Trophoblast cell (in vitro differentiated cells and primary cell): ENCODE results near the gene TMEM86B.

ENCODE experiments used
- DNase-seq, 2 donors: peaks; one replicate each; pipeline ENCODE4 v3.0.0-alpha.2; 2016
- H2AFZ ChIP-seq: 2 replicates; pipeline ENCODE4 v1.6.1; 2013; ENCODE audit warnings: low read length, moderate library complexity, mild to moderate bottlenecking; ENCODE audit not compliant: insufficient read depth, poor library complexity
- H2AK5ac ChIP-seq: 2 replicates; pipeline ENCODE4 v1.6.1; 2013; ENCODE audit warnings: mild to moderate bottlenecking, low read length
- H2BK120ac ChIP-seq: 2 replicates; pipeline ENCODE4 v1.6.1; 2013; ENCODE audit warnings: low read length, mild to moderate bottlenecking, moderate library complexity; ENCODE audit not compliant: insufficient read depth, poor library complexity
- H2BK12ac ChIP-seq: 2 replicates; pipeline ENCODE4 v1.6.1; 2013; ENCODE audit warnings: mild to moderate bottlenecking, low read length, moderate library complexity
- H2BK5ac ChIP-seq: 2 replicates; pipeline ENCODE4 v1.6.1; 2013; ENCODE audit warnings: low read length, low read depth, moderate library complexity, mild to moderate bottlenecking; ENCODE audit not compliant: poor library complexity
- H3K14ac ChIP-seq: 2 replicates; pipeline ENCODE4 v1.6.1; 2013; ENCODE audit warnings: mild to moderate bottlenecking, low read length
- H3K18ac ChIP-seq: 2 replicates; pipeline ENCODE4 v1.6.1; 2013; ENCODE audit warnings: mild to moderate bottlenecking, low read length
- H3K23ac ChIP-seq: 2 replicates; pipeline ENCODE4 v1.6.1; 2013; ENCODE audit warnings: low read length
- H3K27ac ChIP-seq: 2 replicates; pipeline ENCODE4 v1.5.1; 2013; ENCODE audit warnings: low read depth, mild to moderate bottlenecking, inconsistent platforms, low read length, moderate library complexity
- H3K27me3 ChIP-seq: 2 replicates; pipeline ENCODE4 v1.6.1; 2013; ENCODE audit warnings: inconsistent platforms, mild to moderate bottlenecking, low read length, moderate library complexity; ENCODE audit not compliant: insufficient read depth
- H3K36me3 ChIP-seq, 2 experiments: 1 replicate in 1 of 2; 2 replicates in 1 of 2; pipeline ENCODE4 v1.6.1; 2013; ENCODE audit warnings: low read length in 2 of 2, mild to moderate bottlenecking in 2 of 2, moderate library complexity in 1 of 2; ENCODE audit not compliant: insufficient read depth in 2 of 2, control insufficient read depth in 1 of 2
- H3K4ac ChIP-seq: 2 replicates; pipeline ENCODE4 v1.6.1; 2013; ENCODE audit warnings: low read depth, mild to moderate bottlenecking, low read length, moderate library complexity
- H3K4me1 ChIP-seq, 2 experiments: 1 replicate in 1 of 2; 2 replicates in 1 of 2; pipeline ENCODE4 v1.6.1; 2013; ENCODE audit warnings: low read length in 2 of 2, mild to moderate bottlenecking in 2 of 2, moderate library complexity in 1 of 2; ENCODE audit not compliant: insufficient read depth in 2 of 2, control insufficient read depth in 1 of 2
- H3K4me2 ChIP-seq: 2 replicates; pipeline ENCODE4 v1.6.1; 2013; ENCODE audit warnings: inconsistent platforms, mild to moderate bottlenecking, low read length, moderate library complexity
- H3K4me3 ChIP-seq: 2 replicates; pipeline ENCODE4 v1.5.1; 2013; ENCODE audit warnings: mild to moderate bottlenecking, low read depth, low read length, inconsistent platforms
- H3K79me1 ChIP-seq: one replicate; pipeline ENCODE4 v1.6.1; 2013; ENCODE audit warnings: low read length
- H3K79me2 ChIP-seq: 2 replicates; pipeline ENCODE4 v1.6.1; 2013; ENCODE audit warnings: low read length, mild to moderate bottlenecking; ENCODE audit not compliant: control insufficient read depth, insufficient read depth, poor library complexity
- H3K9ac ChIP-seq: 2 replicates; pipeline ENCODE4 v1.6.1; 2013; ENCODE audit warnings: mild to moderate bottlenecking, low read length
- H3K9me3 ChIP-seq: 2 replicates; pipeline ENCODE4 v1.6.1; 2013; ENCODE audit warnings: low read depth, mild to moderate bottlenecking, control low read depth, inconsistent platforms, low read length; ENCODE audit not compliant: insufficient read depth
- H4K12ac ChIP-seq: 2 replicates; pipeline ENCODE4 v1.6.1; 2013; ENCODE audit warnings: low read depth, mild to moderate bottlenecking, low read length, moderate library complexity
- H4K8ac ChIP-seq: 2 replicates; pipeline ENCODE4 v1.6.1; 2013; ENCODE audit warnings: low read depth, mild to moderate bottlenecking, low read length, moderate library complexity
- H4K91ac ChIP-seq: one replicate; pipeline ENCODE4 v1.6.1; 2013; ENCODE audit warnings: low read depth, mild to moderate bottlenecking, low read length, moderate library complexity
- WGBS: extraction: QIAGEN DNeasy Blood & Tissue Kit; methylation state at CpG from one replicate; pipeline ENCODE4 v1.1.7; 2013; ENCODE audit warnings: missing lambda C conversion rate; ENCODE audit not compliant: insufficient read length, insufficient coverage; ENCODE audit errors: extremely low coverage; 5-methylcytosine and 5-hydroxymethylcytosine counted together

TMEM86B gene

DNA sequence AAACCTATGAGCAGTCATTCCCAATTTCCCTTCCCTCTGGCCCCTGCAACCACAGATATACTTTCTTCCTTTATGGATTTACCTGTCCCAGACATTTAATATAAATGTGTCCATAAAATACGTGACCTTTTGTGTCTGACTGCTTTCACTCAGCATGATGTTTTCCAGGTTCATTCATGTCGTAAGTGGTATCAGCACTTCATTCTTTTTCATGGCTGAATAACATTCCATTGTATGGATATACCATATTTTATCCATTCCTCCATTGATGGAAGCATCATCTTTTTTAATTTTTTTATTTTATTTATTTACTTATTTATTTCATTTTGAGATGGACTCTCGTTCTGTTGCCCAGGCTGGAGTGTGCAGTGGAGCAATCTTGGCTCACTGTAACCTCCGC lies 38.3 kb upstream of the TMEM86B start:
- Histone ChIP-seq H2AK5ac (no peak overlapping the region), H3K4me2 (no peak overlapping the region), H3K4me1 (no peaks in the 10 kb centered on the region), H4K12ac (no peak overlapping the region), H2BK12ac (no peak overlapping the region), H3K9me3 (peaks cover 9% of the 10 kb centered on the region), H3K14ac (no peak overlapping the region), H4K8ac (no peak overlapping the region), H2BK5ac (no peak overlapping the region), H3K4me3 (no peak overlapping the region), H3K79me1 (no peaks in the 10 kb centered on the region), H3K9ac (no peak overlapping the region), H3K79me2 (no peaks in the 10 kb centered on the region), H3K36me3 (peaks cover 0 to 11% of the 10 kb centered on the region in 2 experiments), H3K27ac (no peak overlapping the region), H3K4ac (no peak overlapping the region), H2BK120ac (no peak overlapping the region), H4K91ac (no peak overlapping the region), H2AFZ (no peak overlapping the region), H3K23ac (no peak overlapping the region), H3K27me3 (no peaks in the 10 kb centered on the region), H3K18ac (no peak overlapping the region)
- DNase-seq: no peak
- WGBS: no CpG with 5 or more reads among the region's 4 CpGs

DNA sequence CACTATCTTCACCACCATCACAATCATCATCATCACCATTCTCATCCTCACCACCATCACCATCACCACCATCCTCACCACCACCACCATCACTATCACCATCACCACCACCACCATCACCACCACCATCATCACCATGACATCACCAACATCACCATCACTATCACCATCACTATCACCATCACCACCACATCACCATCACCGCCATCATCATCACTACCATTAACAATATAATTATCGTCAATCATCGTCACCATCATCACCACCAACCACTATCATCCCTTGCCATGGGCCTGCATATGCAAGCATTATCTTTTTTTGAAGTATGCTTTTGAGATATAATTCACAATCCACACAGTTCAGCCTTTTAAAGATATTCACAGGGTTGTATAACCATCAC lies 37.8 kb upstream of the TMEM86B start:
- no peaks in the 10 kb centered on the region for H3K79me1 ChIP-seq
- H3K27ac ChIP-seq: no peak overlapping the region
- H3K27me3 ChIP-seq: no peaks in the 10 kb centered on the region
- no peak overlapping the region for H2AFZ ChIP-seq
- no peak overlapping the region for H3K18ac ChIP-seq
- H3K4ac ChIP-seq: no peak overlapping the region
- H3K9me3 ChIP-seq: peaks cover 9% of the 10 kb centered on the region
- no peaks in the 10 kb centered on the region for H3K4me1 ChIP-seq
- no peak overlapping the region for H4K12ac ChIP-seq
- H3K4me2 ChIP-seq: no peak overlapping the region
- H3K23ac ChIP-seq: no peak overlapping the region
- 100% methylated on average over 2 of the region's 3 CpGs for WGBS
- peak overlapping the region; percentile 14 for H3K4me3 ChIP-seq
- H2BK120ac ChIP-seq: no peak overlapping the region
- peaks cover 0 to 8% of the 10 kb centered on the region in 2 experiments for H3K36me3 ChIP-seq
- H3K9ac ChIP-seq: no peak overlapping the region
- H4K91ac ChIP-seq: no peak overlapping the region
- no peak overlapping the region for H2AK5ac ChIP-seq
- H3K79me2 ChIP-seq: no peaks in the 10 kb centered on the region
- no peak overlapping the region for H2BK12ac ChIP-seq
- no peak overlapping the region for H4K8ac ChIP-seq
- DNase-seq: no peak
- no peak overlapping the region for H3K14ac ChIP-seq
- no peak overlapping the region for H2BK5ac ChIP-seq

DNA sequence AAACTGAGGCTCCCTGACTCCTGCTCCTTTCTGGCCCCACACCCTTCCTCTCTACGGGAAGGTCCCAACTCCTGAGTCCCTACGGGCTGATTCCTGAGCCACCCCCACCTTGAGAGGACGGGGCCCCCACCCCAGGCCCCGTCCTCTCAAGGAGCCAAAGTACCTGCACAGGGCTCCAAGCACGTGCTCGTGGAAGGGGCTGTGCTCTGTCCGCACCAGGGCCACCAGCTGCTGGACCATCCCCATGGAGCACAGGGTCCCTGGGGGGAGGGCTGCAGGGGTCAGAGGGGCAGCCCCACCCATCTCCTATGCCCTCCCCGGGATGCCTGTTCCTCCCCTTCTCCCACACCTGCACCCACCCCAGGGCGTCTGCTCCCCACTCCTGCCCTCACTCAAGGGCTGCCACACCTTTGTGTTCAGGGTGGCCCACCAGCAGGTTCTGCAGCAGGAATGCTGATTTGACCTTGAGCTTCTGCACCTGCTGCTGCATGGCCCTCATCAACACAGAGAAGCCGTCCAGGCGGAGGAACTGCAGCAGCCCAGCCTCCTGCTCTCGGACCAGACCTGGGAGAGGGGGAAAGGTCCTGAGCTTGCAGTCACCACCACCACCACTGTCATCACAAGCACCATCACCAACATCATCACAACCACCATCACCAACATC lies 37.3 kb upstream of the TMEM86B start:
- DNase-seq: no peak
- Histone ChIP-seq H3K9me3 (peaks cover 9% of the 10 kb centered on the region), H3K4me3 (peak overlapping the region; percentile 14), H3K79me2 (no peaks in the 10 kb centered on the region), H3K4me1 (no peaks in the 10 kb centered on the region), H3K9ac (no peak overlapping the region), H2AK5ac (no peak overlapping the region), H3K23ac (no peak overlapping the region), H3K27me3 (no peaks in the 10 kb centered on the region), H3K27ac (no peak overlapping the region), H4K12ac (no peak overlapping the region), H3K4ac (no peak overlapping the region), H3K79me1 (no peaks in the 10 kb centered on the region), H2BK12ac (no peak overlapping the region), H2AFZ (no peak overlapping the region), H3K14ac (no peak overlapping the region), H2BK5ac (no peak overlapping the region), H3K18ac (no peak overlapping the region), H4K8ac (no peak overlapping the region), H3K36me3 (peaks cover 0 to 8% of the 10 kb centered on the region in 2 experiments), H4K91ac (no peak overlapping the region), H3K4me2 (no peak overlapping the region), H2BK120ac (no peak overlapping the region)
- WGBS: no CpG with 5 or more reads among the region's 12 CpGs

DNA sequence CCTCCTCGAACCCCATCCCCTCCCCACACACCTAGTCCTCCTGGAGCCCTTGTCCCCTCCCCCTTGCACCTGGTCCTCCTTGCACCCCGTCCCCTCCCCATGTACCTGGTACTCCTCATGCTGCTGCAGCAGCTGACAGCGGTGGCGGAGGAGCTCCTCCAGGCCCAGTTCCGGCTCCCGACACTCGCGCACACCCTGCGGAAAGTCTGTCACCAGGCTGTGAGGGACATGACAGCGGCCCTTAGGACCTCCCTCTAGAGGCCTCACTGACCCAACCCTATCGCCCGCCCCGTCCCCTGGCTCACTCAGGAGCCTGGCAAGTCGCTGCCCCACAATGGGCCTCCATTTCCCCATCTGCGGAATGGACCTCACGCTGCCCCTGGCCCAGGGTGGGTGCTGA lies 36.6 kb upstream of the TMEM86B start:
- H4K12ac ChIP-seq: no peak overlapping the region
- H3K79me2 ChIP-seq: no peaks in the 10 kb centered on the region
- no peak overlapping the region for H2BK5ac ChIP-seq
- H3K23ac ChIP-seq: no peak overlapping the region
- no peak overlapping the region for H4K8ac ChIP-seq
- H3K27me3 ChIP-seq: no peaks in the 10 kb centered on the region
- no peak overlapping the region for H2BK12ac ChIP-seq
- H2BK120ac ChIP-seq: no peak overlapping the region
- H3K4me1 ChIP-seq: no peaks in the 10 kb centered on the region
- no peak overlapping the region for H2AK5ac ChIP-seq
- DNase-seq: no peak
- H3K79me1 ChIP-seq: no peaks in the 10 kb centered on the region
- no peak overlapping the region for H3K18ac ChIP-seq
- no peak overlapping the region for H2AFZ ChIP-seq
- H3K27ac ChIP-seq: no peak overlapping the region
- no peak overlapping the region for H3K4me3 ChIP-seq
- H4K91ac ChIP-seq: no peak overlapping the region
- H3K36me3 ChIP-seq: peaks cover 0 to 4% of the 10 kb centered on the region in 2 experiments
- no peak overlapping the region for H3K9ac ChIP-seq
- H3K9me3 ChIP-seq: peaks cover 5% of the 10 kb centered on the region
- no peak overlapping the region for H3K4me2 ChIP-seq
- H3K4ac ChIP-seq: no peak overlapping the region
- no CpG with 5 or more reads among the region's 16 CpGs for WGBS
- H3K14ac ChIP-seq: no peak overlapping the region
